H1 (cell line): ENCODE data around the gene STEAP1B. TPM values are rescaled to one million over a fixed set of nuclear protein-coding genes. Genes with fewer than 3 reads are reported as not detected.

Source experiments
- CTCF ChIA-PET: fragments of 300-600 bp; sonication (Branson Sonifier 250); formaldehyde crosslinking; loops from one replicate; lab custom pipeline; 2021; ENCODE audit not compliant: partially characterized antibody; lab: Charles Lee
- POLR2A ChIA-PET: fragments of 300-600 bp; sonication (Branson Sonifier 250); formaldehyde crosslinking; loops from one replicate; lab custom pipeline; 2021; ENCODE audit warnings: inconsistent platforms; ENCODE audit not compliant: partially characterized antibody; lab: Charles Lee
- DNase-seq, 2 experiments: peaks; one replicate each; pipeline versions ENCODE4 v3.0.0 to v3.0.0-alpha.2; 2010 to 2022; ENCODE audit warnings: low spot score in 2 of 2, low read depth in 1 of 2, mixed read lengths in 1 of 2
- FAIRE-seq: peaks from 2 replicates; lab custom pipeline; 2011; peaks lifted over from hg19 to GRCh38; lab: Jason Lieb, UNC
- H2AFZ ChIP-seq: 2 replicates; pipeline ENCODE4 v1.8.1; 2012; ENCODE audit warnings: low read length, inconsistent platforms
- H2AK5ac ChIP-seq: 2 replicates; pipeline ENCODE4 v1.6.1; 2013; ENCODE audit warnings: low read depth, low read length
- H2BK120ac ChIP-seq: replicated peaks from 2 replicates; pipeline ENCODE3; 2013; ENCODE audit warnings: low read depth, low read length, inconsistent platforms
- H2BK12ac ChIP-seq: 2 replicates; pipeline ENCODE4 v1.6.1; 2013; ENCODE audit warnings: low read depth, low read length
- H2BK15ac ChIP-seq: 2 replicates; pipeline ENCODE4 v1.6.1; 2013; ENCODE audit warnings: low read length
- H2BK20ac ChIP-seq: 2 replicates; pipeline ENCODE4 v1.6.1; 2013; ENCODE audit warnings: low read length
- H2BK5ac ChIP-seq: 2 replicates; pipeline ENCODE4 v1.6.1; 2013; ENCODE audit warnings: low read depth, low read length
- H3K14ac ChIP-seq: 2 replicates; pipeline ENCODE4 v1.6.1; 2013; ENCODE audit warnings: inconsistent platforms; ENCODE audit not compliant: insufficient read length
- H3K18ac ChIP-seq: 2 replicates; pipeline ENCODE4 v1.6.1; 2013; ENCODE audit warnings: low read length; ENCODE audit errors: extremely low read depth
- H3K23ac ChIP-seq: 2 replicates; pipeline ENCODE4 v1.6.1; 2013; ENCODE audit warnings: inconsistent platforms; ENCODE audit not compliant: insufficient read length
- H3K23me2 ChIP-seq: 2 replicates; pipeline ENCODE4 v1.6.1; 2013; ENCODE audit warnings: low read depth, low read length
- H3K27ac ChIP-seq: 2 replicates; pipeline ENCODE4 v1.6.1; 2011; ENCODE audit warnings: low read depth, low read length, inconsistent platforms
- H3K27me3 ChIP-seq, 4 experiments: replicated peaks in 1 of 4; 1 replicate in 1 of 4; 2 replicates in 3 of 4; pipeline versions ENCODE4 v1.6.1 to v1.8.1; 2011 to 2013; ENCODE audit warnings: low read length in 3 of 4, mild to moderate bottlenecking in 3 of 4, inconsistent platforms in 2 of 4, mixed read lengths in 2 of 4, moderate library complexity in 1 of 4; ENCODE audit not compliant: control insufficient read depth in 3 of 4, insufficient read depth in 3 of 4; ENCODE audit errors: extremely low read depth in 1 of 4
- H3K36me3 ChIP-seq, 4 experiments: 2 replicates each; pipeline versions ENCODE4 v1.6.1 to v1.8.1; 2011 to 2013; ENCODE audit warnings: mild to moderate bottlenecking in 4 of 4, low read length in 3 of 4, moderate library complexity in 2 of 4, control low read depth in 1 of 4, inconsistent platforms in 1 of 4; ENCODE audit not compliant: insufficient read depth in 4 of 4, control insufficient read depth in 2 of 4
- H3K4ac ChIP-seq: replicated peaks from 2 replicates; pipeline ENCODE3; 2013; ENCODE audit warnings: low read length, low read depth, mixed read lengths, inconsistent platforms; ENCODE audit not compliant: insufficient read length
- H3K4me1 ChIP-seq, 4 experiments: replicated peaks in 1 of 4; 1 replicate in 1 of 4; 2 replicates in 3 of 4; pipeline versions ENCODE4 v1.6.1 to v1.8.1; 2011 to 2013; ENCODE audit warnings: low read length in 3 of 4, inconsistent platforms in 2 of 4, mixed read lengths in 1 of 4; ENCODE audit not compliant: insufficient read depth in 4 of 4, control insufficient read depth in 3 of 4
- H3K4me2 ChIP-seq, 2 experiments: 2 replicates each; pipeline versions ENCODE4 v1.6.1 to v1.8.1; 2011 to 2013; ENCODE audit warnings: low read depth in 2 of 2, low read length in 2 of 2, control low read depth in 1 of 2, inconsistent platforms in 1 of 2, mild to moderate bottlenecking in 1 of 2; ENCODE audit not compliant: insufficient read depth in 1 of 2
- H3K4me3 ChIP-seq, 4 experiments: fragments of 200-600, 300-600 bp in 1 of 4; sonication (generic), shearing (Covaris generic), sonication (Bioruptor Twin) in 1 of 4; 2 replicates each; pipeline versions ENCODE4 v1.5.1 to v1.8.1; 2011 to 2016; ENCODE audit warnings: low read length in 4 of 4, low read depth in 3 of 4, control low read depth in 2 of 4, inconsistent platforms in 2 of 4, mild to moderate bottlenecking in 2 of 4, mixed read lengths in 1 of 4, moderate library complexity in 1 of 4; ENCODE audit not compliant: insufficient read depth in 2 of 4; ENCODE audit errors: extremely low read depth in 1 of 4
- H3K56ac ChIP-seq: replicated peaks from 2 replicates; pipeline ENCODE3; 2013; ENCODE audit warnings: low read depth, mild to moderate bottlenecking, mixed read lengths, low read length, inconsistent platforms; ENCODE audit not compliant: insufficient read length
- H3K79me1 ChIP-seq: 2 replicates; pipeline ENCODE4 v1.6.1; 2013; ENCODE audit warnings: low read depth, low read length, control low read depth
- H3K79me2 ChIP-seq, 2 experiments: 2 replicates each; pipeline versions ENCODE4 v1.6.1 to v1.8.1; 2012 to 2013; ENCODE audit warnings: low read length in 2 of 2, mild to moderate bottlenecking in 2 of 2, inconsistent platforms in 1 of 2; ENCODE audit not compliant: insufficient read depth in 2 of 2, control insufficient read depth in 1 of 2
- H3K9ac ChIP-seq, 4 experiments: replicated peaks in 1 of 4; 1 replicate in 1 of 4; 2 replicates in 3 of 4; pipeline versions ENCODE4 v1.6.1 to v1.8.1; 2011 to 2013; ENCODE audit warnings: low read depth in 3 of 4, low read length in 3 of 4, control low read depth in 2 of 4, mild to moderate bottlenecking in 2 of 4, moderate library complexity in 2 of 4, inconsistent platforms in 1 of 4; ENCODE audit errors: extremely low read depth in 1 of 4
- H3K9me3 ChIP-seq, 2 experiments: 2 replicates each; pipeline versions ENCODE4 v1.6.1 to v1.8.1; 2012 to 2013; ENCODE audit warnings: mild to moderate bottlenecking in 2 of 2, moderate library complexity in 2 of 2, control low read depth in 1 of 2, inconsistent platforms in 1 of 2, low read depth in 1 of 2, low read length in 1 of 2, mixed read lengths in 1 of 2; ENCODE audit not compliant: insufficient read depth in 2 of 2
- H4K20me1 ChIP-seq, 2 experiments: replicated peaks in 1 of 2; 2 replicates each; pipeline versions ENCODE3 to v1.8.1; 2011 to 2013; ENCODE audit warnings: inconsistent platforms in 2 of 2, low read length in 2 of 2, mild to moderate bottlenecking in 1 of 2; ENCODE audit not compliant: insufficient read depth in 2 of 2, control insufficient read depth in 1 of 2
- H4K5ac ChIP-seq: 2 replicates; pipeline ENCODE4 v1.6.1; 2013; ENCODE audit warnings: low read length, low read depth, mixed read lengths, inconsistent platforms; ENCODE audit not compliant: insufficient read length
- H4K8ac ChIP-seq: 2 replicates; pipeline ENCODE4 v1.8.0; 2013; ENCODE audit warnings: mild to moderate bottlenecking, moderate library complexity, low read length, inconsistent platforms; ENCODE audit not compliant: insufficient read depth; ENCODE audit errors: extremely low read depth
- H4K91ac ChIP-seq: replicated peaks from 2 replicates; pipeline ENCODE3; 2013; ENCODE audit warnings: low read length, mixed read lengths, inconsistent platforms; ENCODE audit not compliant: insufficient read length
- GABPA ChIP-seq: IDR thresholded peaks from 2 replicates; pipeline ENCODE4 v1.6.1; 2011; ENCODE audit warnings: mild to moderate bottlenecking, low read length, moderate library complexity, borderline replicate concordance; ENCODE audit not compliant: insufficient read depth
- SIX5 ChIP-seq: IDR thresholded peaks from 2 replicates; pipeline ENCODE4 v1.6.1; 2011; ENCODE audit warnings: mild to moderate bottlenecking, low read depth, low read length
- YY1 ChIP-seq: IDR thresholded peaks from 2 replicates; pipeline ENCODE4 v1.6.1; 2011; ENCODE audit warnings: low read depth, mild to moderate bottlenecking, low read length
- WGBS, 2 experiments: shearing (Covaris generic) in 1 of 2; methylation state at CpG; one replicate each; pipeline versions ENCODE4 v1.1.6 to v1.1.7; 2013 to 2015; ENCODE audit warnings: low lambda C conversion rate in 2 of 2, mixed read lengths in 2 of 2, inconsistent platforms in 1 of 2, low coverage in 1 of 2, missing lambda C conversion rate in 1 of 2; ENCODE audit not compliant: insufficient replicate concordance in 2 of 2, insufficient coverage in 1 of 2, insufficient read length in 1 of 2; ENCODE audit errors: extremely low coverage in 1 of 2, missing lambda C conversion rate in 1 of 2; 5-methylcytosine and 5-hydroxymethylcytosine counted together
- polyA plus RNA-seq, 7 experiments: library from polyadenylated mRNA; depleted of rRNA in 3 of 7; stranded (reverse) in 5 of 7; unstranded in 2 of 7; fragments of >200 nt in 5 of 7; fragments of 200-250 nt in 2 of 7; gene quantifications; 1 replicate in 5 of 7; 2 replicates in 1 of 7; 4 replicates in 1 of 7; pipeline versions ENCODE4 v1.2.1 to v1.2.3, GENCODE V29; 2011 to 2013; ENCODE audit warnings: missing spikeins in 2 of 7, mixed read lengths in 2 of 7
- total RNA-seq: library from RNA; stranded (reverse); fragmentation: NEBNext Ultra II Directional; extraction: Animal tissue kit (Norgen Biotek cat#: 25700); gene quantifications from 2 replicates; pipeline ENCODE4 v1.2.1, GENCODE V29; 2021

The STEAP1B gene
- total and polyA plus RNA-seq, 2 of the 8 experiments (the other 6 are each of a cell fraction or from before 2014, with no cell fraction given), result 5.4 to 8.7 TPM

GRCh38 chr7:22419488-22419887 lies 80.5 kb downstream of the STEAP1B start:
- no peak overlapping the region for H3K9ac ChIP-seq
- 93% methylated on average over 7 of the region's 7 CpGs; no CpG with 5 or more reads in 1 of the 2 experiments for WGBS, 2 experiments
- no peak overlapping the region for H2AFZ ChIP-seq
- H3K9me3 ChIP-seq, result no peaks in the 10 kb centered on the region
- no peak overlapping the region for H4K8ac ChIP-seq
- H3K79me2 ChIP-seq, result no peaks in the 10 kb centered on the region
- no peak overlapping the region for H3K4ac ChIP-seq
- no peak overlapping the region for H2BK5ac ChIP-seq
- no peak overlapping the region for H2BK20ac ChIP-seq
- POLR2A ChIA-PET, result no interaction called here
- no peak overlapping the region for H4K5ac ChIP-seq
- no peak for DNase-seq
- no peak overlapping the region for H3K4me3 ChIP-seq
- no peak for FAIRE-seq
- no peak overlapping the region for H3K14ac ChIP-seq
- H3K56ac ChIP-seq, result no peak overlapping the region
- no peaks in the 10 kb centered on the region for H3K23me2 ChIP-seq
- H3K36me3 ChIP-seq, result no peaks in the 10 kb centered on the region
- H3K23ac ChIP-seq, result no peak overlapping the region
- H3K18ac ChIP-seq, result no peak overlapping the region
- no peak overlapping the region for H2BK12ac ChIP-seq
- CTCF ChIA-PET, result interaction anchor here (1.5 kb wide), 1 partner anchor 310 kb away, joined by 3 read pairs; no protein-coding TSS in a partner anchor
- no peak overlapping the region for H4K91ac ChIP-seq
- no peak overlapping the region for H2BK120ac ChIP-seq
- no peaks in the 10 kb centered on the region for H3K27me3 ChIP-seq
- no peak for TF ChIP-seq GABPA
- no peak for TF ChIP-seq SIX5
- no peak for TF ChIP-seq YY1
- TF ChIP-seq, all 59 proteins: peak for 0
- Histone ChIP-seq H3K27ac (no peak overlapping the region), H3K4me2 (no peak overlapping the region), H3K79me1 (no peaks in the 10 kb centered on the region), H2BK15ac (no peak overlapping the region; the same call in 1 of the 2 replicates), H4K20me1 (no peaks in the 10 kb centered on the region), H3K4me1 (no peaks in the 10 kb centered on the region), H2AK5ac (no peak overlapping the region)
